T-helper 1 cell treated with Interleukin-12 subunit alpha and Interleukin-12 subunit beta and Interleukin-4 antibody, amounts not matched to agents 30 ng/mL and 1 ng/mL, for 36 hours (primary cell): ENCODE results near the gene PTPRN2. TPM values are rescaled to one million over a fixed set of nuclear protein-coding genes. Genes with fewer than 3 reads are reported as not detected.

Experiments
- intact Hi-C: fragments of 100-400 bp; cut with micrococcal nuclease; formaldehyde crosslinking; loops from one replicate; pipeline ENCODE4 v1.15.1; 2024
- total RNA-seq: library from RNA; stranded (reverse); gene quantifications from 2 replicates; pipeline ENCODE4 v1.2.3, GENCODE V29; 2022

The PTPRN2 gene
- total RNA-seq, 1 donor from 2014 or later: 2.9 TPM

GRCh38 chr7:158603773-158604755 is 16.4 kb upstream of the PTPRN2 start:
- intact Hi-C loops: loop anchor here (10.0 kb wide), 1 partner anchor 371 kb away; no protein-coding TSS in a partner anchor

- intact Hi-C loops: loop anchor here (10.0 kb wide), 1 partner anchor 372 kb away; no protein-coding TSS in a partner anchor
Observed at GRCh38 chr7:158602905-158603772, 15.5 kb upstream of the PTPRN2 start.

- intact Hi-C loops: loop anchor here (10.0 kb wide), 1 partner anchor 373 kb away; no protein-coding TSS in a partner anchor
Observed at GRCh38 chr7:158602041-158602440, 14.4 kb upstream of the PTPRN2 start.

- intact Hi-C loops: loop anchor here (10.0 kb wide), 1 partner anchor 374 kb away; no protein-coding TSS in a partner anchor
Observed at GRCh38 chr7:158601090-158601489, 13.5 kb upstream of the PTPRN2 start.

GRCh38 chr7:158596745-158597144 is 9.1 kb upstream of the PTPRN2 start:
- intact Hi-C loops: loop anchor here (5.0 kb wide), 1 partner anchor 544 kb away; no protein-coding TSS in a partner anchor

GRCh38 chr7:158596309-158596708 is 8.7 kb upstream of the PTPRN2 start:
- intact Hi-C loops: loop anchor here (5.0 kb wide), 1 partner anchor 544 kb away; no protein-coding TSS in a partner anchor

GRCh38 chr7:158595068-158595467 is 7.4 kb upstream of the PTPRN2 start:
- intact Hi-C loops: loop anchor here (5.0 kb wide), 1 partner anchor 543 kb away; no protein-coding TSS in a partner anchor

- intact Hi-C loops: no loop called here
Observed at GRCh38 chr7:158592541-158592940, 4.9 kb upstream of the PTPRN2 start.

GRCh38 chr7:158591944-158592343 is 4.3 kb upstream of the PTPRN2 start:
- intact Hi-C loops: no loop called here

- intact Hi-C loops: no loop called here
Observed at GRCh38 chr7:158590181-158590530, 2.5 kb upstream of the PTPRN2 start.

GRCh38 chr7:158589653-158590052 is 2.0 kb upstream of the PTPRN2 start:
- intact Hi-C loops: no loop called here

- intact Hi-C loops: no loop called here
Observed at GRCh38 chr7:158588878-158589442, 1.3 kb upstream of the PTPRN2 start.

GRCh38 chr7:158588085-158588877 is 658 bp upstream of the PTPRN2 start:
- intact Hi-C loops: no loop called here

- intact Hi-C loops: no loop called here
Observed at GRCh38 chr7:158586499-158587161, 993 bp downstream of the PTPRN2 start.

GRCh38 chr7:158585721-158586498 is 1.7 kb downstream of the PTPRN2 start:
- intact Hi-C loops: no loop called here

- intact Hi-C loops: no loop called here
Observed at GRCh38 chr7:158584407-158584806, 3.2 kb downstream of the PTPRN2 start.

GRCh38 chr7:158583810-158584209 is 3.8 kb downstream of the PTPRN2 start:
- intact Hi-C loops: no loop called here

- intact Hi-C loops: no loop called here
Observed at GRCh38 chr7:158583143-158583542, 4.5 kb downstream of the PTPRN2 start.

GRCh38 chr7:158582089-158582456 is 5.5 kb downstream of the PTPRN2 start:
- intact Hi-C loops: no loop called here
